ENCODE results near the gene ABCA10.
"Not testable (repeated sequence)": the region's sequence is repeated elsewhere in the genome, so short reads cannot be mapped to it uniquely, and the experiment has no call there.

The ABCA10 gene, protein sequence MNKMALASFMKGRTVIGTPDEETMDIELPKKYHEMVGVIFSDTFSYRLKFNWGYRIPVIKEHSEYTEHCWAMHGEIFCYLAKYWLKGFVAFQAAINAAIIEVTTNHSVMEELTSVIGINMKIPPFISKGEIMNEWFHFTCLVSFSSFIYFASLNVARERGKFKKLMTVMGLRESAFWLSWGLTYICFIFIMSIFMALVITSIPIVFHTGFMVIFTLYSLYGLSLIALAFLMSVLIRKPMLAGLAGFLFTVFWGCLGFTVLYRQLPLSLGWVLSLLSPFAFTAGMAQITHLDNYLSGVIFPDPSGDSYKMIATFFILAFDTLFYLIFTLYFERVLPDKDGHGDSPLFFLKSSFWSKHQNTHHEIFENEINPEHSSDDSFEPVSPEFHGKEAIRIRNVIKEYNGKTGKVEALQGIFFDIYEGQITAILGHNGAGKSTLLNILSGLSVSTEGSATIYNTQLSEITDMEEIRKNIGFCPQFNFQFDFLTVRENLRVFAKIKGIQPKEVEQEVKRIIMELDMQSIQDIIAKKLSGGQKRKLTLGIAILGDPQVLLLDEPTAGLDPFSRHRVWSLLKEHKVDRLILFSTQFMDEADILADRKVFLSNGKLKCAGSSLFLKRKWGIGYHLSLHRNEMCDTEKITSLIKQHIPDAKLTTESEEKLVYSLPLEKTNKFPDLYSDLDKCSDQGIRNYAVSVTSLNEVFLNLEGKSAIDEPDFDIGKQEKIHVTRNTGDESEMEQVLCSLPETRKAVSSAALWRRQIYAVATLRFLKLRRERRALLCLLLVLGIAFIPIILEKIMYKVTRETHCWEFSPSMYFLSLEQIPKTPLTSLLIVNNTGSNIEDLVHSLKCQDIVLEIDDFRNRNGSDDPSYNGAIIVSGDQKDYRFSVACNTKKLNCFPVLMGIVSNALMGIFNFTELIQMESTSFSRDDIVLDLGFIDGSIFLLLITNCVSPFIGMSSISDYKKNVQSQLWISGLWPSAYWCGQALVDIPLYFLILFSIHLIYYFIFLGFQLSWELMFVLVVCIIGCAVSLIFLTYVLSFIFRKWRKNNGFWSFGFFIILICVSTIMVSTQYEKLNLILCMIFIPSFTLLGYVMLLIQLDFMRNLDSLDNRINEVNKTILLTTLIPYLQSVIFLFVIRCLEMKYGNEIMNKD (N-terminal part only)

GRCh38 chr17:69228576-69228975 lies at the start of gene ABCA10:
Gene ABCA10 (minus strand): TSS chr17:69228824. CDS start chr17:69225358, 3,466 bp downstream.
- no peak for DNase-seq

DNA sequence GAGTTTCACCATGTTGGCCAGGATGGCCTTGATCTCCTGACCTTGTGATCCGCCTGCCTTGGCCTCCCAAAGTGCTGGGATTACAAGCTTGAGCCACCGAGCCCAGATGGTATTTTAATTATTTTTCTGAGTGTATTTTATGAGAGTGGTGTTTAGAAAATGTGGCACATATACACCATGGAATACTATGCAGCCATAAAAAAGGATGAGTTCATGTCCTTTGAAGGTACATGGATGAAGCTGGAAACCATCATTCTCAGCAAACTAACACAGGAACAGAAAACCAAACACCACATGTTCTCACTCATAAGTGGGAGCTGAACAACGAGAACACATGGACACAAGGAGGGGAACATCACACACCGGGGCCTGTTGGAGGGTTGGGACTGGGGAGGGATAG lies 47.7 kb upstream of the ABCA10 start:
- DNase-seq = not testable (repeated sequence)

DNA sequence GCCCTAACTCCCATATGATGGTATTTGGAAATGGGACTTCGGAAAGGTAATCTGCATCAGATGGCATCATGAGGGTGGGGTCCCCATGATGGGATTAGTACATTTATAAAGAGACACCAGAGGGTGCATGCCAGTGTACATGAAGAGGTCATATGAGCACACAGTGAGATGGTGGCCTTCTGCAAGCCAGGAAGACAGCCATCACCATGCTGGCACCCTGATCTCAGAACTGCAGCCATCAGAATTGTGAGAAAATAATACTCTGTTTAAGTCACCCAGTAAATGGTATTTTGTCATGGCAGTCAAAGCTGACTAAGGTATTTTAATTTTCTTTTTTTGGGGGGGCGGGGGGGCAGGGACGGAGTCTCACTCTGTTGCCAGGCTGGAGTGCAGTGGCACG lies 47.1 kb upstream of the ABCA10 start:
- DNase-seq = no peak

GRCh38 chr17:69271023-69271422 lies 42.4 kb upstream of the ABCA10 start:
- DNase-seq = no peak

GRCh38 chr17:69269131-69269998 lies 40.7 kb upstream of the ABCA10 start:
- DNase-seq = no peak

DNA sequence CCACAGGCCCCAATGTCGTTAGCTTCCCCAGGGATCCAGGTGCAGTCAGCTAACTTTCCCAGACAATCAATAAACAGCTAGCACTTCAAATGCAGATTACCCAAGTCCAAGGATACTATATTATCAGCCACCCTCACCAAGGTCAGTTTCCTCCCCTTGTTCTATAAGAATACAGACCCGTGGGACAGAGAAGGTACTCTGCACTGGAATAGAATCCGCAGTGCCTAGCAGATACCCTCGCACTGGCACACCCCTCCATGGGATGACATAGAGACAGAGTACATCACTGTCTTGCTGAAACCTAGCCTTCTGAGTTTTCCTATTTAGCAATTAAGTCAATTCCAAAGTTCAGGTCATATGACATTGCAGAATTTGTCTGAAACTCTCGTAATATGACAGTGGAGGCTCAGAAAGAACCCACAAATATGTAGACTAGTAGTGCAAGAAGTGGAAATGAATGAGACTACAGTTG lies 40.0 kb upstream of the ABCA10 start:
- DNase-seq = no peak

GRCh38 chr17:69267219-69267618 lies 38.6 kb upstream of the ABCA10 start:
- no peak for DNase-seq

DNA sequence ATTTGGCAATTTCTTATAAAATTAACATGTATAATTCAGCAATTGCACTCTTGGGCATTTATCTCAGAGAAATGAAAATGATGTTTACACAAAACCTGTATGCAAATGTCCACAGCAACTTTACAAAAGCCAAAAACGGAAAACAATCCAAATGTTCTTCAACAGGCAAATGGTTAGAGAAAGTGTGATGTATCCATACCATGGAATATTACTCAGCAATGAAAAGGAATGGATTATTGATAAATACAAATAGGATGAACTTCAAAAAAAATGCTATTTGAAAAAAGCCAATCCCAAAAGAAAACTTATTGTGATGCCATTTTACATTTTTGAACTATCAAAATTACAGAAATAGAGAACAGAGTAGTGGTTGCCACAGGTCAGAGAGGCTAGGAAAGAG lies 37.2 kb upstream of the ABCA10 start:
- DNase-seq = no peak

DNA sequence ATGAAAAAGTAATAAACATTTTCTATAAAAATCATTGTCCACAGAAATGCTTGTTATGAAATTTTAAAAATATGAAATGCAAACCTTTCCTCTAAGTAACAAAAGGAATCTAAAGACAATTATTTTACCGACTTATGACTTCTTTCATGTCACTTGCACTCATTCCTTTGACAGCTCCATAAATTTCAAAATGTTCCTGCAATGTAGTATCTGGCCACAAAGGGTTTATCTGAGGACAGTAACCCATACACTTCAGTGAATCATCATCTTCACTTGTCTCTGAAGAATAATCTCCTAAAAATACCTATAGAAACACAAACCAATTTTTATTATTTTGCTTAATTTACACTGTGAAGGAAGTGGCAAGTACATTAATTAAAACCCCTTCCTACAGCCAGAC lies 25.6 kb upstream of the ABCA10 start:
- DNase-seq = no peak

- no peak for DNase-seq
These were observed 22.0 kb upstream of the ABCA10 start for GRCh38 chr17:69250641-69251040.

DNA sequence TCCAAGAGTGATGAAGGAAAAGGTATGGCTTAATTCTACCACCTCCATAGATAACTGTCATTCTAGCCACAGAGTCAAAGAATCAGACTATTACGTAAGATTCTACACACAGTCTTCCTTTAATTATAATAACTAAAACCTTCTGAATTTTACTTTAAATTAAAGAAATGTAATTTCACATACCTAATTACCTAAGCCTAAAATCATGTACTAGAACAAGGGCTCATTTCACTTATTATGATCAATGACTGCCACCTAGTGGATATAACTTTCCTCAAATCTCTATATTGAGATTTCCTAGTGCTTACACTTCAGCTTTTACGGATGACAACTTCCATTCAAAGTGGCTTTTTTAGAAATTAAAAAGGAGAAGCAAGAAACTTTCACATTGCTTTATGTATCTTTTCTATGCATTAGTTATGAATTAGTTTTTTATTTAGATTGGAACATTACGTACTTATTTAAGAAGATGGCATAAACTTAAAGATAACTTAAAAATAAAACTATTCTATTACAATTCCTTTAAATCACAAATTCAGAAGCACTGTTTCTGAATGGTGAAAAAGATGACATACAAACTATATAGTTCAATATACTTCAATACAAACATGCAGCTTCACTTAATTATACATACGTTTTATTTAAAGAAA lies 18.2 kb upstream of the ABCA10 start:
- DNase-seq = peak; percentile 37

- DNase-seq = no peak
These were observed 17.6 kb upstream of the ABCA10 start for GRCh38 chr17:69246202-69246601.

- DNase-seq = no peak
These were observed 17.0 kb upstream of the ABCA10 start for GRCh38 chr17:69245617-69246016.

DNA sequence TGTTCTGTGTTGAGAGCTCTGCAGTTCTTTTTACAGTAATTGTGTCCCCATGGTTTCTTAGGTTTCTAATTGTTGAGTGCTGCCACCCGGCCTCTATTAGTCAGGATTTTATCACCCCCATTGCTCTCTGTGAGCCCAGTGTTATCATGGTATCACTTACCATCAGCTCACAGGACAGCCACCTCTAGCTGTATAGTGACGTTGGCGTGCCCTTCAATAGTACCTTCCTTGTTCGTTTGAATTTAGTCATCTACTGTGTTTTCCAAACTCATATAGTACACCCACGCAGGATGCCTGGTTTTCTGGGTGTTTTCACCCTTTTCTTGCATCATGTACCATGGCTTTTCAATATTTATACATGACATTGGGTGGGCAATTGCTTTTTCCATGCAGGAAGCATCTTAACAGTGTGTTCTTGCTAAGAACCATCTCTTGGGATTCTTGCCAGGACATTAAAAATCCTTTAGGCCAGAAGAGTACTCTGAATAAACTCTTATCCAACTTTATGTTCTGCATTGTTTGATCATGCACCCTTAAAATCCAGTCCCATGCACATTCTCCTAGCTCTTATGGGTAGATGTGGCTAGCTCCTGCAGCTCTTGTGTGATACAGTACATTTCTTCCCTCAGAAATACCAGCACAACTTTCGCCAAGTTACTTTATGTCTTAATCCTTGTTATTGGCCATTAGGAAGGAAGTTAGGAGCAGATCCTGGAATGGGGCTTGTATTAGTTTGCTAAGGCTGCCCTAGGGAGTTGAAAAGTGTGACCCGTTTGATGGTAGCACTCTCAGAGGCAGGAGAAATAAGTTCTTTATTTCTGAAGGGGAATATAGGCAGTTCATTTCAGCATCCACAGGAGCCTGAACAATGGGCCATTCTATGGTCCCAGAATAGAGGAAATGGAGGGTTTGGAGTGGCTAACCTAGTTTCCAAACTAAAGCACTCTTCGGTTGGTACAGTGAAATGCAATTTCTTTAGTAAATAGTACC lies 11.3 kb upstream of the ABCA10 start:
- no peak for DNase-seq

DNA sequence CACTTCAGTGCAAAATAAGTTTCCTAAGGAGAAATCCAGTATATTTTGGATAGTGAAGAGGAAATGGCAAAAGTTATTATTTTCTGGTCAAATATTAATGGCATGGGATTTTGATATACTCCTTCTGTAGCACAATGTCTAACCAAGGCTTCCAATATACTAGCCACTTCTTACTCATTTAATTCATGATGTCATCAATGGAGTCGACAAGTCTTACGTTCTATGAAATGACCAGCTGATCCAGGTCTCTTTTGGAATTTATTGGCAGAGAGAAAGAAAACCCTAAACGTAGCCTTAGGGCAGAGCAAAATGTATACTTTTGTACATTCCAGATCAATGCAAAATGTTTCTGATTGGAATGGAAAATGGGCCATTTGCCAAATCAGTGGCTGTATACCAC lies 8.3 kb upstream of the ABCA10 start:
- DNase-seq = no peak

GRCh38 chr17:69236464-69236863 lies 7.8 kb upstream of the ABCA10 start:
- DNase-seq = no peak

GRCh38 chr17:69235338-69236058 lies 6.9 kb upstream of the ABCA10 start:
- DNase-seq = peak; percentile 23

DNA sequence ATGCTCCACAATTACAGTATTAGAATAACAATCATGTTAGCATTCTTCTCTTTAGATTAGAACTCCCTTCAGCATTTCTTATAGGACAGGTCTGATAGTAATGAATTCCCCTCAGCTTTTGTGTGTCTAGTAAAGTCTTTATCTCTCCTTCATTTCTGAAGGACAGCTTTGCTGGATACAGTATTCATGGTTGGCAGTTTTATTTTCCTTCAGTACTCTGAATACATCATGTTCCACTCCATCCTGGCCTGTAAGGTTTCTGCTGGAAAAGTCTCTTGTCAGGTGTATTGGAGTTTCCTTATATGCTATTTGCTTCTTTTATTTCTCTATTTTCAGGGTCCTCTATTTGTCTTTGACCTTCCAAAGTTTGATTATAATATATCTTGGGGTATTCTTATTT lies 4.0 kb upstream of the ABCA10 start:
- no peak for DNase-seq

DNA sequence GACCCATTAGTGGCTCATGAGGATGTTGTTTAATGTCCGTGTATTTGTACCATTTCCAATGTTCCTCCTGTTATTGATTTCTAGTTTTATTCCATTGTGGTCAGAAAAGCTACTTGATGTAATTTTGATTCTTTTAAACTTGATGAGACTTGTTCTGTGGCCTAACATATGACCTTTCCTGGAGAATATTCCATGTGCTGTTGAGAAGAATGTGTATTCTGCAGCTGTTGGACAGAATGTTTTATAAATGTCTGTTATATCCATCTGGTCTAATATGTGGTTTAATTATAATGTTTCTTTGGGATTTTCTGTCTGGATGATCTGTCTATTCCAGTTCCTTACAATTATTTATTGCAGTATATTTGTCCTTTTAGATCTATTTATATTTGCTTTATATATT lies 2.9 kb upstream of the ABCA10 start:
- no peak for DNase-seq

GRCh38 chr17:69230939-69231338 lies 2.3 kb upstream of the ABCA10 start:
- no peak for DNase-seq

Measured in NCI-H1436 treated with DMSO at 0.1 percent for 48 hours (cell line).